ENCODE measurements around the gene RPS15. TPM values are rescaled to one million over a fixed set of nuclear protein-coding genes. Genes with fewer than 3 reads are reported as not detected.

RPS15 gene
- total and polyA plus RNA-seq, 9 of the 15 experiments (the other 6 are each of a cell fraction or from before 2014, with no cell fraction given) = 605 to 2,791 (median 957) TPM

DNA sequence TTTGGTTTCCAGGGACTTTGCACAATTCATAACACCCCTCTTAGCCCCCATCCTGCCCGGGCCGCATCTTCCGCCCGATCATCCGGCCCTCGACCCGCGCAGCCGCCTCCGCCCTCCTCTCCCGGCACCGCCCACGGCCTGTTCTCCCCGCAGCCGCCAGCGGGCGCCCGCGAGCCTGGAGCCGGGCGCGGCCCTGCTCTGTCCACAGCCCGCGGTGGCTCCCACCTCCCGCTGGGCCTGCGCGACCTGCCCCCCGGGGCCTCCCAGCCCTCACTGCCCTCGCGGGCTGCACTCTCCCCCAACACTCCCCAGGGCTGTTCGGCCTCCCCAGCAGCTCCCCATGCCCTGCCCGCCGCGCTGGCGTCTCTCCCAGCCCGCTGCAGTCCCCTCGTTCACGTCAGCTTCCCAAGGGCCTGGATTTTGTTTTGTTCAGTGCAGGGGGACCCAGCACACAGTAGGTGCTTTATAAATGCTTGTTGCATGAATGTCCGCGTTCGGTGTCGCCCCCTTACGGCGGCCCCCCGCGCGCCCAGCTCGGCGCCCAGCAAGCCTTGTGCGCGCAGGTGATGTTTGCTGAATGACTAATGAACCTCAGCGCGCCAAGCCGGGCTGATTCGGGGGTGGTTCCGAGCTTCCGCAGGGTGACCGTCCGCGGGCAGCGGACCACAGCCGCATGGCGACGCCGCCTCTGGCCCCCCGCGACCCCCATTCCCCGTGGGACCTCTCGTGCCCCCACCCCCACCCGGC, 7.2 kb downstream of the RPS15 start (continued):
- TF ChIP-seq, protein P1, sequence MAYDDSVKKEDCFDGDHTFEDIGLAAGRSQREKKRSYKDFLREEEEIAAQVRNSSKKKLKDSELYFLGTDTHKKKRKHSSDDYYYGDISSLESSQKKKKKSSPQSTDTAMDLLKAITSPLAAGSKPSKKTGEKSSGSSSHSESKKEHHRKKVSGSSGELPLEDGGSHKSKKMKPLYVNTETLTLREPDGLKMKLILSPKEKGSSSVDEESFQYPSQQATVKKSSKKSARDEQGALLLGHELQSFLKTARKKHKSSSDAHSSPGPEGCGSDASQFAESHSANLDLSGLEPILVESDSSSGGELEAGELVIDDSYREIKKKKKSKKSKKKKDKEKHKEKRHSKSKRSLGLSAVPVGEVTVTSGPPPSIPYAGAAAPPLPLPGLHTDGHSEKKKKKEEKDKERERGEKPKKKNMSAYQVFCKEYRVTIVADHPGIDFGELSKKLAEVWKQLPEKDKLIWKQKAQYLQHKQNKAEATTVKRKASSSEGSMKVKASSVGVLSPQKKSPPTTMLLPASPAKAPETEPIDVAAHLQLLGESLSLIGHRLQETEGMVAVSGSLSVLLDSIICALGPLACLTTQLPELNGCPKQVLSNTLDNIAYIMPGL (CRISPR knock-in tag; IDR thresholded peaks at IDR 0.05) = no peak
- peak; percentile 35 for TF ChIP-seq ARID1B (IDR thresholded peaks at IDR 0.05)
- peak; percentile 22; the same call in 1 of the 2 replicates for TF ChIP-seq CREB1 (IDR thresholded peaks at IDR 0.05)
- no peak; the same call in 1 of the 2 replicates for TF ChIP-seq CREB1 (CRISPR knock-in tag; IDR thresholded peaks at IDR 0.05)
- TF ChIP-seq THRB (CRISPR knock-in tag; conservative IDR thresholded peaks at IDR 0.05) = no peak
- no peak for TF ChIP-seq SNIP1 (IDR thresholded peaks at IDR 0.05; ENCODE audit: low read depth)
- no peak for TF ChIP-seq ZFP1 (CRISPR knock-in tag; IDR thresholded peaks at IDR 0.05)
- no peak for TF ChIP-seq ZNF644 (tag; IDR thresholded peaks at IDR 0.05; ENCODE audit: low read depth)
- TF ChIP-seq ETV5 (CRISPR knock-in tag; IDR thresholded peaks at IDR 0.05; ENCODE audit: low read depth) = no peak
- no peak for TF ChIP-seq POLR3A (IDR thresholded peaks at IDR 0.05; ENCODE audit: borderline replicate concordance, extremely low read depth, insufficient read depth, insufficient read length)
- no peak for TF ChIP-seq RHOXF2B (CRISPR knock-in tag; conservative IDR thresholded peaks at IDR 0.05)
- no peak for TF ChIP-seq PTRF (tag; IDR thresholded peaks at IDR 0.05)
- TF ChIP-seq ELF2 (CRISPR knock-in tag; IDR thresholded peaks at IDR 0.05) = no peak
- TF ChIP-seq ILF3 (IDR thresholded peaks at IDR 0.05; ENCODE audit: borderline replicate concordance) = no peak
- no peak for TF ChIP-seq SRSF7 (optimal IDR thresholded peaks at IDR 0.05; ENCODE audit: low read depth, low read length)
- TF ChIP-seq BMI1 (IDR thresholded peaks at IDR 0.05; ENCODE audit: low read length) = no peak
- no peak for TF ChIP-seq CHD2 (IDR thresholded peaks at IDR 0.05; ENCODE audit: low read depth, low read length)
- no peak for TF ChIP-seq RFX7 (CRISPR knock-in tag; IDR thresholded peaks at IDR 0.05)
- TF ChIP-seq ZNF766 (CRISPR knock-in tag; conservative IDR thresholded peaks at IDR 0.05) = no peak
- TF ChIP-seq, protein P2, sequence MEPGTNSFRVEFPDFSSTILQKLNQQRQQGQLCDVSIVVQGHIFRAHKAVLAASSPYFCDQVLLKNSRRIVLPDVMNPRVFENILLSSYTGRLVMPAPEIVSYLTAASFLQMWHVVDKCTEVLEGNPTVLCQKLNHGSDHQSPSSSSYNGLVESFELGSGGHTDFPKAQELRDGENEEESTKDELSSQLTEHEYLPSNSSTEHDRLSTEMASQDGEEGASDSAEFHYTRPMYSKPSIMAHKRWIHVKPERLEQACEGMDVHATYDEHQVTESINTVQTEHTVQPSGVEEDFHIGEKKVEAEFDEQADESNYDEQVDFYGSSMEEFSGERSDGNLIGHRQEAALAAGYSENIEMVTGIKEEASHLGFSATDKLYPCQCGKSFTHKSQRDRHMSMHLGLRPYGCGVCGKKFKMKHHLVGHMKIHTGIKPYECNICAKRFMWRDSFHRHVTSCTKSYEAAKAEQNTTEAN (CRISPR knock-in tag; IDR thresholded peaks at IDR 0.05) = no peak
- no peak for TF ChIP-seq ZKSCAN8 (CRISPR knock-in tag; IDR thresholded peaks at IDR 0.05)
- TF ChIP-seq, protein P3, sequence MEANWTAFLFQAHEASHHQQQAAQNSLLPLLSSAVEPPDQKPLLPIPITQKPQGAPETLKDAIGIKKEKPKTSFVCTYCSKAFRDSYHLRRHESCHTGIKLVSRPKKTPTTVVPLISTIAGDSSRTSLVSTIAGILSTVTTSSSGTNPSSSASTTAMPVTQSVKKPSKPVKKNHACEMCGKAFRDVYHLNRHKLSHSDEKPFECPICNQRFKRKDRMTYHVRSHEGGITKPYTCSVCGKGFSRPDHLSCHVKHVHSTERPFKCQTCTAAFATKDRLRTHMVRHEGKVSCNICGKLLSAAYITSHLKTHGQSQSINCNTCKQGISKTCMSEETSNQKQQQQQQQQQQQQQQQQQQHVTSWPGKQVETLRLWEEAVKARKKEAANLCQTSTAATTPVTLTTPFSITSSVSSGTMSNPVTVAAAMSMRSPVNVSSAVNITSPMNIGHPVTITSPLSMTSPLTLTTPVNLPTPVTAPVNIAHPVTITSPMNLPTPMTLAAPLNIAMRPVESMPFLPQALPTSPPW (CRISPR knock-in tag; IDR thresholded peaks at IDR 0.05) = peak; percentile 61
- no peak for TF ChIP-seq MCM5 (IDR thresholded peaks at IDR 0.05; ENCODE audit: low read depth)

Measured in K562 (cell line).